C4-2B (cell line): ENCODE results near the gene RIMS4.

Experiments used
- H3K27ac ChIP-seq: fragments of 450-650 bp; 2 replicates; pipeline ENCODE4 v1.5.1; 2017
- ZFX ChIP-seq: fragments of 450-650 bp; IDR thresholded peaks from 2 replicates; pipeline ENCODE4 v1.6.1; 2017
- TF ChIP-seq, protein P1 (sequence below): fragments of 450-650 bp; conservative IDR thresholded peaks from 2 replicates; pipeline ENCODE4 v1.5.1; 2017; ENCODE audit warnings: mild to moderate bottlenecking

Gene RIMS4

DNA sequence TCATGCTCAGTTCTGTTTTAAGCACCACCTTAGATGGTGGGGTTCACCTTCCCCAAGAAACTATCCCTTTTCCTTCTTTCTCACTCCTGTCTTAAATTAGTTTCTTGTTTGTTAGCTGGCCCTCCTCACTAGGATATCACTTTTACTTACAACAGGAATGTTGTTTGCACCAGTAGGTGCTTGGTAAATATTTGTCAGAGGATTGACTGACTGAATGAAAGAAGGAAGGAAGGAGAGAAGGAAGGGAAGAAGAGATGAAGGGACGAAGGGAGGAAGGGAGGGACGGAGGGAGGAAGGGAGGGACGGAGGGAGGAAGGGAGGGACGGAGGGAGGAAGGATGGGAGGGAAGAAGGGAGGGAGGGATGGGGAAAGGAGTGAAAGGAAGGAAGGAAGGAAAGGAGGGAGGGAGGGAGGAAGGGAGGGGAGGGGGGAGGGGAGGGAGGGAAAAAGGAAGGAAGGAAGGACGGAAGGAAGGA is 65.2 kb downstream of the RIMS4 start:
- no peak overlapping the region for H3K27ac ChIP-seq

DNA sequence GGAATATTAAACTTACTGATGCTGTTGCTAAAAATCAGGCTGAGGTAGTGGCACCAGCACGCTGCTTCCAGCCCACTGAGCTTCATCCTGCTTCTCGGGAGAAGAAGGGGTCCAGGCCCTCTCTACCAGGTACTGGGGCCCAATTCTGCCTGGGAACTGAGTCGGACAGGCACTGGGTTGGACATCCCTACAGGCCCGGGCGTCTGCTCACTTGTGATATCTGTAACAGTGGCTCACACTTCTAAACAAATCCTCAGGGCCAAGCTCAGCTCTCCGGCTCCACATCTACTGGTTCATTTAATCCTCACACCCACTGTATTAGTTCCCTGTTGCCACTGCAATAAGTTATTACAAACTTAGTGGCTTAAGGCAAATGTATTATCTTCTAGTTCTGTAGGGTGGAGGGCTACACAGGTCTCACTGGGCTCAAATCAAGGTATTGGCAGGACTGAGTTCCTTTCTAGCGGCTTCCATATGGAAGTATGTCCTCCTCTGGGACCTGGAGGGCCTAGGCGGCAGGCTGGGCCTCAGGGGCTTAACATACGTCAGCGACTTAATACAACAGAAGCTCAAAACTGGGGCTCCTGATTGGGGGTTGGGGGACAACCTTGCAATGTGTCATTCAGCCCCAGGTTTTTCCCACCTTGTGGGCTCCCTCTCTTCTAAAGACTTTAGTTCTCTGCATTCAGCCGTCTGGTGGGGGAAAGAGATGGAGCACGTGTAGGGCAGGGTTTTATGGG is 66.3 kb downstream of the RIMS4 start:
- TF ChIP-seq, protein P1, sequence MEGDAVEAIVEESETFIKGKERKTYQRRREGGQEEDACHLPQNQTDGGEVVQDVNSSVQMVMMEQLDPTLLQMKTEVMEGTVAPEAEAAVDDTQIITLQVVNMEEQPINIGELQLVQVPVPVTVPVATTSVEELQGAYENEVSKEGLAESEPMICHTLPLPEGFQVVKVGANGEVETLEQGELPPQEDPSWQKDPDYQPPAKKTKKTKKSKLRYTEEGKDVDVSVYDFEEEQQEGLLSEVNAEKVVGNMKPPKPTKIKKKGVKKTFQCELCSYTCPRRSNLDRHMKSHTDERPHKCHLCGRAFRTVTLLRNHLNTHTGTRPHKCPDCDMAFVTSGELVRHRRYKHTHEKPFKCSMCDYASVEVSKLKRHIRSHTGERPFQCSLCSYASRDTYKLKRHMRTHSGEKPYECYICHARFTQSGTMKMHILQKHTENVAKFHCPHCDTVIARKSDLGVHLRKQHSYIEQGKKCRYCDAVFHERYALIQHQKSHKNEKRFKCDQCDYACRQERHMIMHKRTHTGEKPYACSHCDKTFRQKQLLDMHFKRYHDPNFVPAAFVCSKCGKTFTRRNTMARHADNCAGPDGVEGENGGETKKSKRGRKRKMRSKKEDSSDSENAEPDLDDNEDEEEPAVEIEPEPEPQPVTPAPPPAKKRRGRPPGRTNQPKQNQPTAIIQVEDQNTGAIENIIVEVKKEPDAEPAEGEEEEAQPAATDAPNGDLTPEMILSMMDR, result no peak
- TF ChIP-seq ZFX, result no peak
- no peak overlapping the region for H3K27ac ChIP-seq

More for the DNA sequence above, 65.2 kb downstream of the RIMS4 start:
- TF ChIP-seq, protein P1, result no peak
- no peak for TF ChIP-seq ZFX

DNA sequence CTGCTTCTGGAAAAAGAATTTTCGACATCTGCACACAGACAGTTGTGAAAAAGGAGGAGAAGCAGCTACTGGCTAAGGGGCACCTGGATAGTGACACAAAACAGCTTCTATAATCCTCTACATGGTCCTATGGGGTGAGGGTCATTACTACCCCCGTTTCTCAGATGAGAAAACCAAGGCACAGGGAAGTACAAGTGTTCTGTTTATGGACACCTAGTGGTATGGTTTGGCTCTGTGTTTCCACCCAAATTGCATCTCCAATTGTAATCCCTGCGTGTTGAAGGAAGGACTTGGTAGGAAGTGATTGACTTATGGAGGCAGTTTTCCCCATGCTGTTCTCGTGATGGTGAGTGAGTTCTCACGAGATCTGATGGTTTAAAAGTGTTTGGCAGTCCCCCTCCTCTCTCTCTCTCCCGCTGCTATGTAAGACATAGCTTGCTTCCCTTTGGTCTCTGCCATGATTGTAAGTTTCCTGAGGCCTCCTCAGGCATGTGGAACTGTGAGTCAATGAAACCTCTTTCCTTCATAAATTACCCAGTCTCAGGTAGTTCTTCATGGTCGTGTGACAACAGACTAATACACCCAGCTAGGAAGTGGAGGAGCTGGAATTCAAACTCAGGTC is 67.2 kb downstream of the RIMS4 start:
- TF ChIP-seq, protein P1, result no peak
- no peak for TF ChIP-seq ZFX
- H3K27ac ChIP-seq, result no peak overlapping the region

DNA sequence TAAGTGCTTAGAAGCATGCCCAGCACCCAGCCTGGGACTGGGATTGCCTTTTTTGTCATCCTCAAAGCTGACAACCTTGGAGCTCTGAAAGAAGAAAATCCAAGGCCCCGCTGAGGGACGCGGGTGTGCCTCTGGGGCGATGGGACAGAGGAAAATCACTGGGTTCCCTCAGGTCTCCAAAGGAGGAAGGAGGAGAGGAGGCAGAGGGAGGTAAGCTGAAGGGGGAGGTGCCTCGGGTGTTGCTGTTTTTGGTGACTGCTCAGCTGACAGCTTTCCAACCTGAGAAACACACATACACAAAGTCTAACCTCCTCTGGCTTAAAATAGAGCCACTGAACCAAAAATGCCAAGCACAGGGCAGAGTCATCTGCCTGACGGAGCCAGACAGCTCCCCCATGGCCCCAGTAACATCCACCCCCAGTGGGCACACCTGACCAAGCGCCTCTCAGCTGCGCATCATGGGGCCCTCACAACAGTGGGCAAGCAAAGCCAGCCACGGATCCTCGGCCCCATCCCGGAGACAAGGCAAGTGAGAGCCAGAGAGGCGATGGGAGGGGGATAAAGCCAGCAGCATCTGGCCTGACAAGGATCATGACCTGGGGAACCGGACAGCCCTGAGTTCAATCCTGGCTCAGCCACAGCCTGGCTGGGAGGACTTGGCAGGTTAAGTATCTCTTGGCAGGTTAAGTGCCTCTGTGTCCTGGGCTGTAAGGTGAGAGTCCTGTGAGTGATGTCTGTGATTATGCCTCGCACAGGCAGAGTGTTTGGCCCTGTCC is 67.9 kb downstream of the RIMS4 start:
- H3K27ac ChIP-seq, result no peak overlapping the region
- no peak for TF ChIP-seq ZFX
- TF ChIP-seq, protein P1, result no peak

DNA sequence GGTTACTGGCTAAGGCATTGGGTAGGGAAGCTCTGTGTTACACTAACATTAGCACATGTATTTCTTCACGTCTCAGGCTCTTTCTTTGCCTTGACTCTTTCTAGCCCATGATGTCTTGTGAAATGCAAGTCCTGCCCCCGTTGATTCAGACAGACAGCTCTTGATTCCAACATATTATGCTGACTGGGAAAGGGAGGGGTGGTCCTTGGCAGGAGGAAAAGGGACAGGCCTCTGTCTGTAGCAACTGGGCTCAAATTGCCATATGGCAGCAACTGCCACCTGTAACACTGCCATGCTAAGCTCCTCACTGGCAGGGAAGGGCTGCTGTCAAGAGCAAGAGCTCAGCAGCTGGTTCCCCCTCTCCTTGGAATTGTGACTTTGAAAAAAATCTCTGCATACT is 70.4 kb downstream of the RIMS4 start:
- no peak overlapping the region for H3K27ac ChIP-seq
- TF ChIP-seq, protein P1, result no peak
- no peak for TF ChIP-seq ZFX

DNA sequence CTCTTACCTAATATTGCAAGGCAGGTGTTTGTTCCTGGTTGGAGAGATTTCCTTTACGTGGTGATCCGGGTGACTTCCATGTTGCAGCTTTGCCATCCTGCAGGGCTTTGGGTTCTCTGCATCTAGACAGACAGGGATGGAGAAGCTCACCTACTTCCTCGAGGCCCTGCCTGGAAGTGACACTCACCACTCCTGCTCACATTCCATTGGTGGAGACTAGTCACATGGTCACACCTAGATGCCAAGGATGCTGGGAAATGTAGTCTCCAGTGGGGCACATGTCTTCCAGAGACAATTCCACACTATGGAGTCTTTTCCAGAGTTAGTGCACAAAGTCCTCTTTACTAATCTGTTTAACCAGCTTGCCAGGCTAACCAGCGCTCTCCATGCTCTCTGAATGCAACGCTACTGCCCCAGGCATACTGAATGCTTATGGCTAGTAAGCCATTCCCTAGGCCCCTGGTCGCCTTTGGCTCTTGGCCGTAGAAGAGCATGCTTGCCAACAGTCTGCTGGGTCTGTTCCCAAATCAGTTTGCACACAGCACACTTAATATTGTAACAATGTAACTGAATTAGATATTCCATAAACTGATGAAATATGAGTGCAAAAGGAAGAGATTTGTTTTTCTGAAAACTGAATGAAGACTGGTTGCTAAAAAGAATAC is 71.4 kb downstream of the RIMS4 start:
- H3K27ac ChIP-seq, result no peak overlapping the region
- TF ChIP-seq, protein P1, result no peak
- TF ChIP-seq ZFX, result no peak
